Left lobe of liver (tissue), 2 donors: ENCODE results near the gene NCK2. TPM values are rescaled to one million over a fixed set of nuclear protein-coding genes. Genes with fewer than 3 reads are reported as not detected.
A peak's percentile ranks its signal among the peaks of the same experiment; 100 is the strongest.

Experiments used
- ATAC-seq: fragments of 200-7000 bp; cut with Tn5 transposase; one replicate; pipeline ENCODE4 v1.9.1; 2020; ENCODE audit warnings: mild to moderate bottlenecking, moderate library complexity
- DNase-seq: peaks from one replicate; pipeline ENCODE4 v3.0.0-alpha.2; 2020; ENCODE audit warnings: low spot score
- total RNA-seq: library from RNA; stranded (reverse); gene quantifications from one replicate; pipeline ENCODE4 v1.2.1, GENCODE V29; 2021
- donor health status: DM: no; HTN: no; CAD: no; lungs with moderate emphysema.
- donor health status: DM: no; HTN: yes; CAD: no.

The NCK2 gene
- total RNA-seq, 1 donor from 2014 or later, result 6.3 TPM

- DNase-seq (no peak), ATAC-seq (no peak)
These were observed 63.8 kb downstream of the NCK2 start for GRCh38 chr2:105808423-105809096.

- DNase-seq (no peak), ATAC-seq (no peak)
These were observed 64.4 kb downstream of the NCK2 start for GRCh38 chr2:105809097-105809473.

- ATAC-seq (no peak), DNase-seq (no peak)
These were observed 65.0 kb downstream of the NCK2 start for GRCh38 chr2:105809723-105810122.

- peak; percentile 10 for ATAC-seq
These were observed 67.7 kb downstream of the NCK2 start for GRCh38 chr2:105812180-105813044.

GRCh38 chr2:105813045-105813315 lies 68.3 kb downstream of the NCK2 start:
- DNase-seq, result no peak
- no peak for ATAC-seq

More at GRCh38 chr2:105812180-105813044, 67.7 kb downstream of the NCK2 start:
- no peak for DNase-seq

- ATAC-seq (no peak), DNase-seq (no peak)
These were observed 68.7 kb downstream of the NCK2 start for GRCh38 chr2:105813405-105813804.

GRCh38 chr2:105814291-105814940 lies 69.7 kb downstream of the NCK2 start:
- ATAC-seq, result no peak

GRCh38 chr2:105815401-105815800 lies 70.7 kb downstream of the NCK2 start:
- DNase-seq, result no peak
- no peak for ATAC-seq

More at GRCh38 chr2:105814291-105814940, 69.7 kb downstream of the NCK2 start:
- no peak for DNase-seq

GRCh38 chr2:105820151-105820550 lies 75.4 kb downstream of the NCK2 start:
- ATAC-seq (no peak), DNase-seq (no peak)

GRCh38 chr2:105820691-105821090 lies 76.0 kb downstream of the NCK2 start:
- ATAC-seq (peak; percentile 66), DNase-seq (no peak)

GRCh38 chr2:105821428-105822125 lies 76.9 kb downstream of the NCK2 start:
- ATAC-seq (no peak), DNase-seq (no peak)

- no peak for DNase-seq
- ATAC-seq, result no peak
These were observed 77.5 kb downstream of the NCK2 start for GRCh38 chr2:105822186-105822585.

GRCh38 chr2:105824446-105824845 lies 79.7 kb downstream of the NCK2 start:
- DNase-seq (no peak), ATAC-seq (no peak)

GRCh38 chr2:105827351-105828096 lies 82.8 kb downstream of the NCK2 start:
- DNase-seq, result no peak
- no peak for ATAC-seq

GRCh38 chr2:105828558-105828957 lies 83.8 kb downstream of the NCK2 start:
- ATAC-seq, result no peak
- no peak for DNase-seq

GRCh38 chr2:105834931-105835330 lies 90.2 kb downstream of the NCK2 start:
- ATAC-seq, result no peak
- DNase-seq, result no peak

GRCh38 chr2:105836341-105836740 lies 91.6 kb downstream of the NCK2 start:
- no peak for ATAC-seq

GRCh38 chr2:105836840-105837692 lies 92.4 kb downstream of the NCK2 start:
- ATAC-seq, result no peak
- no peak for DNase-seq

More at GRCh38 chr2:105836341-105836740, 91.6 kb downstream of the NCK2 start:
- no peak for DNase-seq

- DNase-seq (no peak), ATAC-seq (peak; percentile 34)
These were observed 95.1 kb downstream of the NCK2 start for GRCh38 chr2:105839793-105840192.

GRCh38 chr2:105840933-105841332 lies 96.2 kb downstream of the NCK2 start:
- ATAC-seq, result no peak

More at GRCh38 chr2:105840933-105841332, 96.2 kb downstream of the NCK2 start:
- no peak for DNase-seq
